ENCODE measurements around the gene KDM6A.
"Not testable (repeated sequence)": the region's sequence is repeated elsewhere in the genome, so short reads cannot be mapped to it uniquely, and the experiment has no call there.

Gene KDM6A

DNA sequence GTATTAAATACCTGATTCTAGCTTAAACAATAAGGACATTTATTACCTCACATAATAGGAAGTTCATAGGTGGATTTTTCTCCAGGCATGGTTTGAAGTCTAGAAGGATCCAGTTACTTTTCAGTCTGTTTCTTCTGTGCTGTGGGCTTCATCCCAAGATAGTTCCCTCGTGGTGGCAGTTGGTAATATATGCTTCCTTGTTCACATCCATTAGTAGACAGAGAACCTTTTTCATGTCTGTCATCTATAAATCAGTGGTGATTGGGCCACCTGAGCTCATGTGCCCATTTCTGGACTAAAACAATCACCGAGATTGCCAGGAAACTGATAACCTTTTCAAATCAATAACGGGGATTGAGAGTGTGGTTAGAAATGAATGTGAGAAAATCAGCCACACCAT lies 97.7 kb downstream of the KDM6A start:
- DNase-seq: no peak

DNA sequence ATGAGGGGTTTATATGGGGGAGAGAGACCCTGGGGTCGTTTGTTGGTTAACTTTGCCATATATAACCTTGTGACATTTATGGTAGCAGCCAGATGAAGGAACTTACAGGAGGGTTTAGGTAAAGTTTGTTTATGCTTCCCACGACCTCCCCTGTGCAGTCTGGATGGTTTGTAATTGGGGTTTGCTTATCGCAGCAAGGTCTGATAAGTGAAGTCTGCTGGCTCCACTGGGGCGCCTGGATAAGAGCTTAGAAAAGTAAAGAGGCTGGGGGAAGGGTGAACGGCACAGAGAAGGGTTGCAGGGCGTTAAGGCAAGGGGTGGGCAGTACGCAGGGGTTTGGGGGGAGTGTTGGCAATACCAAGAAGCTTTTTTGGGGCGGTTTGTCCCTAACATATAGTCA lies 98.7 kb downstream of the KDM6A start:
- DNase-seq: no peak

DNA sequence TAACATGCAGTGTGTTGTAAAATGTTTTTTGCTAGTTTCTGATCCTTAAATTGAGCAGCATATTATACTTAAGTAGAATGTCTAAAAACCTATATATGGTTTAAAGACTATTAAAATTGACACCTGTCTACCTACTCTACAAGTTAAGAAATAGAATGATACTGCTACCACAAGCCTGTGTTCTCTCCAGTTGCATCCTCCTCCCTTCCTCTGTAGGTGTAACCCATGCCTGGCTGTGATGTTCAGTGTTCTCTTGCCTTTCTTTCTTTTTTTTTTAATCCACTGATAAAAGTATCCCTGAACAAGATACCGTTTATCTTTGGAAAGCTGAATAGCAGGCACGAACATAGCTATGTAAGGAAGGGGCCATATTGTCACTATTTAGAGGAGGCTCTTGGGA lies 99.1 kb downstream of the KDM6A start:
- DNase-seq: no peak

DNA sequence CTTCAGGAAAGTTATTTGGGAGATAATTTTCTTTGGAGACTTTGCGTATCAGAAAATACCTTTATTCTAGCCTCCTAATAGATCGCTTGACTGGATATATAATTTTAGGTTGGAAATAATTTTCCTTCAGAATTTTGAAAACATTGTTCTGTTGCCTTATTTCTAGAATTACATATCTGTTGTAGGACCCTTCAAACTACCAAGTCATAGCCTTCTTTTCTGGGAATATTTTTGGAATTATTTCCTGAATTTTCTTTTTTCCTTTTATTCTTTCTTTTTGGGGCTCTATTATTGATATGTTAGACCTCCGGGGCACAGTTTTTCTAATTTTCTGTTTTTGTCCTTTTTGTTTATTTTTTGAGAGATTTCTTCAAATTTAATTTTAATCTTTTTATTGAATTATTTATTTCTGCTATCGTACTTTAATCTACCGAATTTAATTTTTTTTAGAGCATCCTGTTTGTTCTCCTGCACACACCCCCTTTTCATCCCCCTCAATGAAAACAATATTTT lies 100.5 kb downstream of the KDM6A start:
- no peak for DNase-seq

DNA sequence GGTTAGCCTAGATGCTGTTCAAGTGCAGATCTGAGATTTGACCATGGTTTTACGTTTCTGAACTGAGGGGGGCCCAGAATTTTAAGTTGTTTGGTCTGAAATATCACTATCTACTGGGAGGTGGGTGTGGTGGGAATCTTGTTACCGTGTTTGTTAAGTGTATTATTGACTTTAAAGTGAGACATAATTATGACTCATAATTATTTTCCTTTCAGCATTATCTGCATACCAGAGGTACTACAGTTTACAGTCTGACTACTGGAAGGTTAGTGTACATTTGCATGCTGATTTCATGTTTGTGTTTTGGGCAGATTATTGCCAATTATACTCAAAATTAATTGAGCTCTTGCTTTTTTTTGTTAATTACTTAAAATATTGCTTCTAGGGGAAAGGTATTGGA lies 101.5 kb downstream of the KDM6A start:
- DNase-seq: no peak

DNA sequence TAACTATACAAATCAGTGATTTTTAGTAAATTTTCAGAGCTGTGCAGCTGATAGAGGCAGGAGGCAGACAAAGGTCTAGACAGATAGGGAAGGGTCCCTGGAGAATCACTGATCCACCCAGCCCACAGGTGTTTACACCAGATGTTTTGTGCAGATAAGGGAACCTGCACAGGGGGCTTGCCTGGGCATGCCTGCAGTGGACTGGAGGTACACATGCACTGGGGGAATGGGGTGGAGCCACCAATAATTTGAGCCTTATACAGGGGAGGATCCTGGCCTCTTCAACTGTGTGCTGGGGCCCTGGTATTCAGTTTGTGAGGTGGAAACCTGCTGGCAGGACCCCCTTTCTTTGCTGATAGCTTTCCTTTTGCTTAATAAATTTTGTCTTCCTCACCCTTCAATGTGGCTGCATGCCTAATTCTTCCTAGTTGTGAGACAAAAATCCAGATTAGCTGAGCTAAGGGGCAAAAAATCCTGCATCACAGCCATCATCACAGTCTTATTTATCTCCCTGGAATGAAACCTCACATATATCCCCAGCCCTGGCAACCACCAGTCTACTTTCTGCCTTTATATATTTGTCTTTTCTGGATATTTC lies 102.8 kb downstream of the KDM6A start:
- no peak for DNase-seq

DNA sequence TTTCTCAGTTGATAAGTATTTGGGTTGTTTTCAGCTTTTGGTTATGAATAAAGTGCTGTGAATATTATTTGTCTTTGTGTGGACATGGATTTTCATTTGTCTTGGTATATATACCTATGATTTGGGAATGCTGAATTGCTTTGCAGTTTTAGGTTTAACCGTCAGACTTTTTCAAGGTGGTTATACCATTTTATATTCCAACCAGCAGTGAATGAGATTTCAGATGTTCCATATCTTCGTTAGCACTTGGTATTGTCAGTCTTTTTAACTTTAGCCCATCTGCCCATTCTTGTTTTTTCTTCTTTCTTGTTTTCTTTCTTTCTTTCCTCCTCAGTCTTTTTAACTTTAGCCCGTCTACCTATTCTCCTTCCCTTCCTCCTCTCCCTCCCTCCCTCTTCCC lies 106.0 kb downstream of the KDM6A start:
- DNase-seq: no peak

DNA sequence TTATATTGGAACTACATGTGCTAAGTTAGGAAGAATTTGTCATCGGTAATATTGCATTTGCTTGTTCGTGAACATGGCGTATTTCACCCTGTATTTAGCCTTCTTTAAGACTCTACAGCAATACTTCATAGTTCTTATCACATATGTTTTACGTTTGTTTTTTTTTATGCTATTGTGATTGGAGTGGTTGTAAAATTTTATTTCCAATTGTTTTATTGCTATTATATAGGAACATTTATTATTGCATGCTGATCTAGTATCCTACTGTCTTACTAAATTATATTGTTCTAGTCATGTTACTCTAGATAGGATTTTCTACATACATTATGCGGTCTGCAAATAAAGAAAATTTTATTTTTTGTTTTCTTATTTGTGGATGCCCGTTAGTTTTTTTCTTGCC lies 107.4 kb downstream of the KDM6A start:
- no peak for DNase-seq

DNA sequence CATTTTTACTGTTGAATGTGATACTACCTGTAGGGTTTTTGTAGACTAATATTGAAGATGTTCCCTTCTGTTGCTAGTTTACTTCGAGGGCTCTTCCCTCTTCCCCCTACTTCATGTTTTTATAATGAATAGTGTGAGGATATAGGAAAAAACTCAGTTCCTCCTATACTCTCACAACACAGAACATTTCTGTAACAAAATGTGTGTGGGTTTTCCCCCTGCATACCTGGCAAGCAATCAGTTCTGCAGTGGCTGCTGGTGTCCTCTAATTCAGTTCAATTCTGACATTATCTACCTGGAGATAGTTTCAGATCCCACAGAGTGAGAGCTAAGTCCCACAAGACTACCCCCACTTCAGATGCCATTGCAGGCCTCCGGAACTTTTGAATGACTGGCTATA lies 107.9 kb downstream of the KDM6A start:
- DNase-seq: no peak

DNA sequence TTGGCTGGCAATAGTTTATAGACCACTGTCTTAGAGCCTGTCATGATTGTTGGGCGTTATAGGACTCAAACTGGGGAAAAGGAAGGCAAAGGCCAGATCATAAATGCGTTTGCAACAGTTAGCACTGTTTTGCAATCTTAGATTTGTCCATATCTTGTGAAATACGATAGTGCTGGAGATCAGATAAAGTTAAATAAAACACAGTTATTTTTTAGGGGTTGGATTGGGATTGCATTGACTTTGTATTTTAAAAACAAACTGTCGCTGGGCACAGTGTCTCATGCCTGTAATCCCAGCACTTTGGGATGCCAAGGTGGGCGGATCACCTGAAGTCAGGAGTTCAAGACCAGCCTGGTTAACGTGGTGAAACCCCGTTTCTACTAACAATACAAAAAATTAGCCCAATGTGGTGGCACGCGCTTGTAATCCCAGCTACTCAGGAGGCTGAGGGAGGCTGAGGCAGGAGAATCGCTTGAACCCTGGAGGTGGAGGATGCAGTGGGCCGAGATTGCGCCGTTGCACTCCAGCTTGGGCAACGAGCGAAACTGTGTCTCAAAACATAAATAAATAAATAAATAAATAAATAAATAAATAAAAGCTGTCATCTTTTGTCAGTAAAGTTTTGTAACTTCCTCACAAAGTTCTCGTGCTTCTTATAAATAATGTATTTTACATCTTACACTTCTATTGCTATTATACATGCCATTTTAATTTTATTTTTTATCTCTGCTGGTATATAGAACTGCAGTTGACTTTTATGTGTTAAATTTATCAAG lies 117.2 kb downstream of the KDM6A start:
- no peak for DNase-seq

DNA sequence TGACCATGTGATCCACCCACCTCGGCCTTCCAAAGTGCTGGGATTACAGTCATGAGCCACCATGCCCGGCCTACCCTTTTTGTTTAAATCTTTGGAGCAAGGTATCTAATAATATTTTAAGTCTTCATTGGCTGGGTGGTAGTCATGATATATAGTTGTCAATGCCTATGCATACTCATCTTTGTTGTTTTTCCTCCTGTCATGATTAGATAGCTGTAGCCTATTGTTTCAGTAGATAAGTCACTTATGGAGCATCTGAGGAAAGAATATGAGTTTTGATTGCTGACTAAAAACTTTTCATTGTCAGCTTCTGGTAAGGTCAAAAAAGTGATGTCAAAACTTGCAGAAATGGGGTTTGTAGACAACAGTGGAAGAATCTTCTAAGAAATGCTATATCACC lies 119.8 kb downstream of the KDM6A start:
- DNase-seq: no peak

DNA sequence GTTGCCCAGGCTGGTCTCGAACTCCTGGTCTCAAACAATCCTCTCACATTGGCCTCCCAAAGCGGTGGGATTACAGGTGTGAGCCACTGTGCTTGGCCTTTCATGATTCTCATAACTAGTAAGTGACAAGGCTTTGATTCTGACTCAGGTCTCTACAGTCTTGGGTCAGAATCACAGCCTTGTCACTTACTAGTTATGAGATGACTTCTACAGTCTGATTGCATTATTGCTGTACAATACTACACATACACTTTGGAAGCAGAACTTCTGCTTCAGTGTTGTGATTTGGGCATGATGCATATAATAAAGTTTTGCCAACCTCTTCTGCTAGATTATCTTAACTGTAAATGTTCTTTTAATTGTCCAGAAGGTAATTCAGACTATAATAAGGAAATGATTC lies 123.3 kb downstream of the KDM6A start:
- DNase-seq: no peak

DNA sequence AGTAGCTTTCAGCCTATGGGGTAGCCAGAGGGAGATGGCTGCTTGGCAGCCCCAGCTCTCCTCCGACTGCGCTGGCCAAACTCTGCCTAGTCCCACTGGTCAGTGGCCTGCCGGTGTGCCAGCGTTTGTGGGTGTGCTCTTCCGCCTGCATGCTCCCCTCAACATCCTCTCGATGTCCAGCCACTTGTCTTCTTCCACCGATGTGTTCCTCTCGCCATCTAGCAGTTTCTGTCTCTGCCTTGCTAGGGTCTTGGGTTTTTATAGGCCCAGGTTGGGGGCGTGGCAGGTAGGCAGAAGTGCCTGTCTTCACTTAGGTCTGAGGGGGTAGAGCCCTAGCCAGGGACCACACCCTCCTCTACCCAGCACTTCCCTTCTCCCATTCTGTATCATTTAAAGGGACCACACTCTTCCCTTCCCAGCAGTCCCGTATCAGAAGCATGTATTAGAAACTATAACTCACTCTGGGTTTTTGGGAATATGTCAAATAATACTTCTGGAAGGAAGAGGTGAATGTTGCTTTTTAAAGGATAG lies 124.4 kb downstream of the KDM6A start:
- DNase-seq: no peak

DNA sequence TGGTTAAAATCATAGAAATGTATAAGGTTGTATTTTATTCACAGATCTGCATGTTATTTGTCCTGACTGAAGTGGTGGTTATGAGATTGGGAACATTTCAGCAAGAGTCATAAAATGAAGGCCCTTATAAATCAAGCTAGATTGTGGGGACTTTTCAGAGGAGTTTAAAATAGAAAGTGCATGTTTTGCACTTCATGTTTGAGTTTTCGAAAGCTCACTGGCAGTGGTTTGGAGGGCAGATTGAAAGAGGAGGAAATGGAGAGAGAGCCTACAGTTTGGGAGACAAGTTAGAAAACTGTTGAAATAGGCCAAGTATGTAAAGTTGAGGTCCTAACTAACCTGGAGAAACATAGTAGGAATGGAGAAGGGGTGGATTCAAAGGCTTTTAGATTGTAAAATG lies 124.9 kb downstream of the KDM6A start:
- DNase-seq: no peak

DNA sequence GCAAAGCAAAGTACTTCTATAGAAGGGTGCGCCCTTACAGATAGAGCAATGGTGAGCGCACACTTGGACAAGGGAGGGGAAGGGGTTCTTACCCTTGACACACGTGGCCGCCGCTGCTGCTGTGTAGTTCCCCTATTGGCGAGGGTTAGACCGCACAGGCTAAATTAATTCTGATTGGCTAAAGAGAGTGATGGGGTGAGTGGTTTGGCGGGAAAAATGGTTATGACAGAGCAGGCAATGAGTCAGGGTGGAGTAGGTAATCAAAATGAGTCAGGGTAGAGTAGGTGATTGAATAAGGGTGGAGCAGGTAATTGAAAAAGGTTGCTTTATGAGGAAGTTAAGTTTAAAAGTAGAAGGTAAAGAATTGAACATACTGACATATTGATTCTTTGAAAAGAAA lies 126.2 kb downstream of the KDM6A start:
- not testable (repeated sequence) for DNase-seq

DNA sequence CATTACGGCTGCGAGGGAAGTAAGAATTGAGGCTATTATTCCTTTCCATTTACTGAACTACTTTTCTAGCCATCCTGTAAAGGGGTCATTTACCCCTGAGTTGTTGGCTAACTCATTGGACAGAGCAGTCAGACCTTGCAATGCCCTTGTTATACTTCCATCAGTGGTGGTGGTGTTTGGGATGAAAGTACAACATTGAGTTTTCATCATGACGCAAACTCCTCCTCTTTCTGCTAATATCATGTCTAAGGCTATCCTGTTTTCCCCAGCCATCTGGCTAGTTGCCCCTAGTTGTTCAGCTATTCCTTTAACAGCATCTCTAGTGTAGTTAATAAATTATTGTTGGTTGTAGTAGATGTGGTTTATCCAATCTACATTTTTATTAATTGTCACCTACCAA lies 126.9 kb downstream of the KDM6A start:
- DNase-seq: not testable (repeated sequence)

DNA sequence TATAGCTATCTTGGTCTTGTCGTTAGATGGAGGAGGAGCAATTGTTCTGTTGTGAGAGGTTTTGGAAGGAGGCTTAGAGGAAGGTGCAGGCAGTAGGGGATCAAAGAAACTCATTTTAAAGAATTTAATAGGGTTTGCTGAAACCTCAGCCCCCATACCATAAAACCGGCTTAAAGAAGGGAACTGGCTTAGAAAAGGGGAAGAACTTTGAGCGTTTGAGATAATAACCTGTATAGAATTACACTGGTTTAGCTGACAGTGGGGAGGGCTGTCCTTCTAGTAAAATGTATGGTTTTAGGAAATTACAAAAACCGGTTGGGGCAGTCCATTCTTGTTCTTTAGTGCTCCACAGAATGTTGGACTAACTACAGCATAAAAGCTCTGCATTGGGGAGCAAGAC lies 128.1 kb downstream of the KDM6A start:
- DNase-seq: no peak

DNA sequence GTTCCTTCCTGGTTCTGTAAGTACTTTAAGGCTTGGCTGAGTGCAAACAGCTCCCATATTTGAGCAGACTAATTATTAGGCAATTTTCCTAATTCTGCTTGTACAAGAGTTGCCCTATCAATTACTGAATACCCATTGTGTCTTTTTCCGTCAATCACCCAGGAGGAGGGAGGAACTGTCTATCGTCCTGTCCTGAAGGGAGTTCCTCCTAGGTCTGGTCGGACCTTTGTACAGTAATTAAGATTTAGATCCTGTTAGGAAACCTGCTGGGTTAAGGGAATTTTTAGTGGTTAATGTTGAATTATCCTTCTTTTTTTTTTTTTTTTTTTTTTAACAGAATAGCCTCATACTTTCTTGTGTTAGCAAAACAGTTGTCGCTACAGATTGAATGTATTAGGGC lies 130.1 kb downstream of the KDM6A start:
- no peak for DNase-seq

DNA sequence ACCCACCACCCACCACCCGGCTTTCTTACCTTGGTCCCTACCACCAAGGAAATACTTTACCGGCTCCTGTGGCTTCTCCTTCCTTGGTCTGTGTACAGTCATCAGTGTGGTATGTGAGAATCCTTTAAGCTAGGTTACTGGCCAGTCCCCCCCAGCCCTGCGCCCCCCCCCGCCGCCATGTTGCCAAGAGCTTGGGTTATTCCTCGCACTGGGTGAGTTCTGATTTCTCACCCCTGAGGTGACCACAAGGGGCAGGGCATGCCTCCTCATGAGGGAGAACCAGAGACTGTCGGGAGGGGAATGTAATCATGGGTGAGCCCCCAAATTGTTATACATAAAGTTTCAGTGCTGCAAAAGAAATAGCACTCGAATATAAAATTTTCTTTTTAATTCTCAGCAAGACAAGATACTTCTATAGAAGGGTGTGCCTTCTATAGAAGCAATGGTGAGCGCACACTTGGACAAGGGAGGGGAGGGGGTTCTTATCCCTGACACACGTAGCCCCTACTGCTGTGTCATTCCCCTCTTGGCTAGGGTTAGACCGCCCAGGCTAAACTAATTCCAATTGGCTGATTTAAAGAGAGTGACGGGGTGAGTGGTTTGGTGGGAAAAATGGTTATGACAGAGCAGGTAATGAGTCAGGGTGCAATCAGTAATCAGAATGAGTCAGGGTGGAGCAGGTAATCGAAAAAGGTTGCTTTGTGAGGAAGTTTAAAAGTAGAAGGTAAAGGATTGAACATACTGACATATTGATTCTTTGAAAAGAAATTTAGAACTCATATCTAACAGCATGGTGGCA lies 133.2 kb downstream of the KDM6A start:
- DNase-seq: no peak

DNA sequence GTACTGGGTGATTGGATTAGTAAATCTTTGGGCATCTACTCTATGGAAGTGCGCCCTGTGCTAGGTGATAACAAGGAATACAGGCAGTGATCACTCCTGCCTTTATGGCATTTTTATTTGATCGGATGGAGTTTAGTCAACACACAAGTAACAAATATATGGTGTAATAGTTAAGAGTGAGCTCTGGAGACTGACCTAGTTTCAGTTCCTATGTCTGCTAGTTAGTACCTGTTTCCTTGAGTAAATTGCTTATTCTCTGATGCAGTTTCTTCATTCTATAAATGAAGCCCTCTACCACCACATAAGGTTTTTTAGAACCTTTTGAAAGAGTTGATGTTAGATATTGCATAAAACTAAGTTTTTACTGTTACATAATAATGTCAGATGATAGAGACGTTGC lies 134.6 kb downstream of the KDM6A start:
- no peak for DNase-seq

DNA sequence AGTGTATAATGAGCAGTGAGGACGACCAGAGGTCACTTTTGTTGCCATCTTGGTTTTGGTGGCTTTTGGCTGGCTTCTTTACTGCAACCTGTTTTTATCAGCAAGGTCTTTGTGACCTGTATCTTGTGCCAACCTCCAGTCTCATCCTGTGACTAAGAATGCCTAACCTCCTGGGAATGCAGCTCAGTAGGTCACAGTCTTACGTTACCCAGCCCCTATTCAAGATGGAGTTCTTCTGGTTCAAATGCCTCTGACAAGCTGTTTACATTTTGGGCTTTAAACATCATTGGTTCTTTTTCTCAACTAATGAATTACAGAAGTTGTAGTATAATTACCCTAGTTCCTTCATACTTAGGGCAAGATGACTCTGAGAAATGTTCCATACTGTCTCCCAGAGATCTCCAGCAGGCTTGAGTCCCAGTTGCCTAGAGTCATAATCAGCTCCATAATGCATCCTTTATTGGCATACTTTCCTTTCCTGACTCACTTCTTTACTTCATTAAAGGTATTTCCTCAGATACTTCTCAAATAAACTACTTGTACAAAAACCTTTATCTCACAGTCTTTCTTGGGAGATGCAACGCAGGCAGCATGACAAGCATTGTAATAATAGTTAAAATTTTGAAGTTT lies 136.5 kb downstream of the KDM6A start:
- no peak for DNase-seq

DNA sequence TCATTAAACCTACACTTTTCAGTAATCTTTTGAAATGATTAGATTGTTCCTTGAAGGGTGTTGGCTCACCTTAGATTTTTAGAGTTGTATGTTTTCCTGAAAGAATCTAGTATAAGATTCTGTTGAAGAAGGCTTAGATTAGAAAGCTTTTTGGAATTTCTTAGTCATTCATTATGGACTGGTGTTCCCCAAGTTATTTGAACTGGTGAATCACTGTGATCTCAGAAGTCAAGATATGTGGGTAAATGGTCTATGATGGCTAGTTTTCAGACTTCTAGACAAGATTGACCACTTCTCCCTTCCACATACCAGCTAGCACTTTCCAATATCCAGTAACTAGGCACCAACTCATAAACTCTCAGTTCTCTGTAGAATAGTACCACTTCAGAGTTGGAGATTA lies 138.1 kb downstream of the KDM6A start:
- no peak for DNase-seq

DNA sequence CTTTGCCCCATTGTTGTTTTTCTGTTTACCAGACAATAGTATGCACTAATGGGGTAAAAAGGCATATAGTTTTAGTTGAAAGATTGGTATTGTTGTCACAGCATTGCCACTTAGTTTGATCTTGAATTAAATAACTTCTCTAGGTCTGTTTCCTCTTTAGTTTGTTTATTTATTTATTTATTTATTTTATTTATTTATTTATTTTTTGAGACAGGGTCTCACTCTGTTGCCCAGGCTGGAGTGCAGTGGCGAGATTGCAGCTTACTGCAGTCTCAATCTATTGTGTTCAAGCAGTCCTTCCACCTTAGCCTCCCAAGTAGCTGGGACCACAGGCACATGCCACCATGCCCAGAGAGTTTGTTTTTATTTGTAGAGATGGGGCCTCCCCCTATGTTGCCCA lies 138.6 kb downstream of the KDM6A start:
- no peak for DNase-seq

Measured in NCI-H510A (cell line).